SJSA1 (cell line): ENCODE data around the gene DNAJA4. TPM values are rescaled to one million over a fixed set of nuclear protein-coding genes. Genes with fewer than 3 reads are reported as not detected.
A peak's percentile ranks its signal among the peaks of the same experiment; 100 is the strongest.

Experiments
- DNase-seq, 2 experiments: peaks; one replicate each; pipeline ENCODE4 v3.0.0-alpha.2; 2015 to 2020; ENCODE audit warnings: low spot score in 2 of 2, low read depth in 1 of 2
- H3K27ac ChIP-seq: fragments of 250-450 bp; sonication (Bioruptor Pico); 2 replicates; pipeline ENCODE4 v1.5.1; 2020; ENCODE audit warnings: mild to moderate bottlenecking, moderate library complexity
- H3K27me3 ChIP-seq: fragments of 250-450 bp; sonication (Bioruptor Pico); replicated peaks from 2 replicates; pipeline ENCODE4 v1.5.1; 2020; ENCODE audit warnings: mild to moderate bottlenecking, moderate library complexity
- H3K36me3 ChIP-seq: fragments of 250-450 bp; sonication (Bioruptor Pico); 2 replicates; pipeline ENCODE4 v1.5.1; 2020; ENCODE audit warnings: mild to moderate bottlenecking
- H3K4me1 ChIP-seq: fragments of 250-450 bp; sonication (Bioruptor Pico); replicated peaks from 2 replicates; pipeline ENCODE4 v1.6.1; 2021; ENCODE audit warnings: mild to moderate bottlenecking
- H3K4me3 ChIP-seq: fragments of 250-450 bp; sonication (Bioruptor Pico); 2 replicates; pipeline ENCODE4 v1.5.1; 2020; ENCODE audit warnings: mild to moderate bottlenecking
- H3K9me3 ChIP-seq: fragments of 250-450 bp; sonication (Bioruptor Pico); replicated peaks from 2 replicates; pipeline ENCODE4 v1.5.1; 2020; ENCODE audit warnings: mild to moderate bottlenecking
- total RNA-seq: library from RNA; depleted of rRNA; stranded (reverse); fragments of >200 nt; shearing (Covaris generic); gene quantifications from 2 replicates; pipeline ENCODE4 v1.2.3, GENCODE V29; 2014

DNAJA4 gene
- total RNA-seq, 1 experiment from 2014 or later, result 0.16 TPM

- Histone ChIP-seq H3K4me1 (no peaks in the 10 kb centered on the region), H3K9me3 (no peaks in the 10 kb centered on the region), H3K27me3 (0 out of 2 replicates have a peak, but pooled peaks cover 3% of the 10 kb centered on the region), H3K36me3 (peaks cover 15% of the 10 kb centered on the region), H3K4me3 (no peak overlapping the region), H3K27ac (no peak overlapping the region)
- DNase-seq, result no peak
Observed at GRCh38 chr15:78276064-78276943, 11.9 kb downstream of the DNAJA4 start.

DNA sequence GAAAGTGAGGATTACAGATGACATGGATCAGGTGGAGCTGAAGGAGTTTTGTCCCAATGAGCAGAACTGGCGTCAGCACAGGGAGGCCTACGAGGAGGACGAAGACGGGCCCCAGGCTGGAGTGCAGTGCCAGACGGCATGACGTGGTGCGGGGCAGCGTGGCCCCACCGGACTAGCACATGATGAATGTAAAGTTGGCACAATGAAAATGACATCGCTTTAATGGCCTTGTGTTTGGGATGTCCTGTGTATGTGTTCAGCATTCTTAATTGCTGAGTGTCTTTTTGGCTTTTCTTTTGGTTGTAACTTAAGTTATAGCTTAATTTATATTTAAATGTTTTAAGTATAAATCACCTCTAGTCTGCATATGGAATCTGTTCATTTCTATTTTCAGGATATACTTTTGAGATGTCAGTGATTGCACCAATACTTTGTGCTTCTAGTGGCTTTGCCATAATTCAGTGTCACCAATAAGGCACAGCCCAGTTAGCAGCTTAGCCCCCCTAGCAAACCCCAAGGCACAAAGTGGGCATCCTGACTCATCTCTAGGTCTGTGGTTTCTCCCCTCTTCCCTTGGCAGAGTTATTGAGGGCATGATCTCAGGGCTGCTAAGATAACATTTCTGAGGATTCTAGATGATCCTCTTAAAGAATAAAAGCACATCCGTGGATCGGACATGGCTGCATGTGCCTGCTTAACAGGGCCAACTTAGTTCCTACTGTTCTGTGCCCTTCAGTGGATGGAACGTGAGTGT lies 16.1 kb downstream of the DNAJA4 start:
- Histone ChIP-seq H3K27ac (no peak overlapping the region), H3K9me3 (no peaks in the 10 kb centered on the region), H3K4me3 (no peak overlapping the region), H3K4me1 (no peaks in the 10 kb centered on the region), H3K36me3 (peaks cover 56% of the 10 kb centered on the region), H3K27me3 (no peaks in the 10 kb centered on the region)
- DNase-seq, result no peak

- Histone ChIP-seq H3K4me1 (no peaks in the 10 kb centered on the region), H3K36me3 (peaks cover 68% of the 10 kb centered on the region)
Observed at GRCh38 chr15:78282324-78282723, 18.0 kb downstream of the DNAJA4 start.

GRCh38 chr15:78284758-78285157 lies 20.4 kb downstream of the DNAJA4 start:
- Histone ChIP-seq H3K36me3 (peaks cover 89% of the 10 kb centered on the region), H3K27me3 (no peaks in the 10 kb centered on the region)

More at GRCh38 chr15:78282324-78282723, 18.0 kb downstream of the DNAJA4 start:
- DNase-seq, result no peak
- Histone ChIP-seq H3K9me3 (no peaks in the 10 kb centered on the region), H3K4me3 (no peak overlapping the region), H3K27me3 (no peaks in the 10 kb centered on the region), H3K27ac (no peak overlapping the region)

GRCh38 chr15:78290222-78290621 lies 25.9 kb downstream of the DNAJA4 start:
- H3K9me3 ChIP-seq, result no peaks in the 10 kb centered on the region
- H3K27ac ChIP-seq, result no peak overlapping the region
- H3K4me3 ChIP-seq, result no peak overlapping the region
- no peaks in the 10 kb centered on the region; the same call in 1 of the 2 replicates for H3K4me1 ChIP-seq
- H3K36me3 ChIP-seq, result peaks cover 87% of the 10 kb centered on the region
- no peak for DNase-seq
- H3K27me3 ChIP-seq, result no peaks in the 10 kb centered on the region

More at GRCh38 chr15:78284758-78285157, 20.4 kb downstream of the DNAJA4 start:
- Histone ChIP-seq H3K9me3 (no peaks in the 10 kb centered on the region), H3K27ac (no peak overlapping the region), H3K4me3 (no peak overlapping the region), H3K4me1 (no peaks in the 10 kb centered on the region)
- no peak for DNase-seq

DNA sequence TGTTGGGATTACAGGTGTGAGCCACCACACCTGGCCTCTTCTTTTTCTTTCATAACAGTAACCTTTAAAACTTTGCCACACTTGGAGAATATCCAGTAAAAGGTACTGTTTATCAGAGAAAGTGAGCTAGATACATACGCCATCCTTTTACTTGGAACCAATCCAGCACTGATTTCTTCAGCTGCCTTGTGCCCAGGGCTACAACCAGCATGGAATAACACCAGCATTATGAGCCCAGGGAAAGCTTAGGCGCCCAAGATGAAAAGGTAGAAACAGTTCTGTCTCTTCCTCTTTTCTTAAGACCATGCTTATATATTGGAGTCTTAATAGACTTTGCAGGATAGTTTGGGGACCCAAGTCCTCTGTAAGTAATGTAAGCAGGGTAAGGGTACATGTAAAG lies 26.7 kb downstream of the DNAJA4 start:
- no peak for DNase-seq
- Histone ChIP-seq H3K9me3 (no peaks in the 10 kb centered on the region), H3K36me3 (peaks cover 85% of the 10 kb centered on the region), H3K4me1 (no peaks in the 10 kb centered on the region; the same call in 1 of the 2 replicates), H3K27me3 (no peaks in the 10 kb centered on the region), H3K27ac (no peak overlapping the region), H3K4me3 (no peak overlapping the region)

- H3K4me1 ChIP-seq, result no peaks in the 10 kb centered on the region; the same call in 1 of the 2 replicates
- no peak for DNase-seq
- H3K9me3 ChIP-seq, result no peaks in the 10 kb centered on the region
- H3K4me3 ChIP-seq, result no peak overlapping the region
- peaks cover 80% of the 10 kb centered on the region for H3K36me3 ChIP-seq
- H3K27me3 ChIP-seq, result no peaks in the 10 kb centered on the region
- H3K27ac ChIP-seq, result no peak overlapping the region
Observed at GRCh38 chr15:78291698-78292097, 27.3 kb downstream of the DNAJA4 start.

DNA sequence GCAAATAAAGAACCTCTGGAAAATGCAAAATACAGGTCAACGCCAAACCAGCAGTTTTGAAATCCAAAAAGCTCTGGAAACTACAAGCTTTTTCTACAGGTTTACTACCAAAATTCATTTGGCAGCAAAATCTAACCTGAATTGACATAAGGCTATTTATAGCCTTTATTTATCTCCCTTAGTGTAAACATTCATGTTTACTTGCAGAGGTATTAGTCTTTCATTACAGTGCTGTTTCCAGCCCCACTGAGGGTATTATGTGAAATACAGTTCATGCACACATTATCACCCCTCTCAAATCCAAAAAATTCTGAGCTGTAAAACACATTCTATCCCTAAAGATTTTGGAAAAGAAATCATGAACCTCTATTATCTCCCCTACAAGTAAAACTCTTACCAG lies 27.9 kb downstream of the DNAJA4 start:
- H3K36me3 ChIP-seq, result peaks cover 75% of the 10 kb centered on the region
- H3K9me3 ChIP-seq, result no peaks in the 10 kb centered on the region
- H3K4me3 ChIP-seq, result no peak overlapping the region
- H3K4me1 ChIP-seq, result no peaks in the 10 kb centered on the region; the same call in 1 of the 2 replicates
- no peaks in the 10 kb centered on the region for H3K27me3 ChIP-seq
- no peak for DNase-seq
- H3K27ac ChIP-seq, result no peak overlapping the region

DNA sequence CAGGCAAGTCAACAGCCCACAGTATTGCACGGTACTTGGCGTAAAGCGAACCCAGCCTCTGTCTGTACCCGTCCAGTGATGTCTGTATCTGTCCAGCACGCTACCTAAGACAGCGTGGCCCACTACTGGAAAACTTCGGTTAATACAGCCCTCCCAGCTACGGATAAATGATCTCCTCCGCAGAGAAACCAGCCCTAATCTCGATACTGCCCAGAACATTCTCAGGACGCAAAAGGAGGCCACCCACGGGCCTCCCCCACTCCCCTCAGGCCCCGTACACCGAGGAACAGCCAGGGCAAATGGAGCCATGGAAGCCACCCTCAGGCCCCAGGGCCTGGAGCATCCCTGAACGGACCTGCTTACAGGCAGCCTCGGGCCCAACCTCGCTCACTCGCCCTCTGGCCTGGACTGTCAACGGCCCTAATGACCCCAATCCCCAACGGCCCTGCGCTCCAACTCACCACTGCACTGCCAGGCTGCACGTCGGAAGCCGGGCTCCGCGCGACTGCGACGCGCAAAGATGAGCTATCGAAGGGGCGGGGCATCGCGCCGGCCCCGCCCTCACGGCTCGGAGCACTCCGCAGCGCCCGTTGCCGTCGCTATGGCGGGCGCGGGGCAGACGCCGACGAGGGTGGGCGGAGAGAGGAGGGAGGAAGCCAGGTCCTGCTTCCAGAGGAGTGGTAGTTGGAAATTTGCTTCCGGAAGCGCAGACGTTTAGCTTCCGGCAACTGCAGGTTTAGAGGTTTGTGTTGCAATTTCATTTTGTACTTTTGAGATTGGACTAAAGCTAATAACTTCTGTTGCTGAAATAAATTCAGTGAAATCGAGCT lies 35.0 kb downstream of the DNAJA4 start, which contains the start of gene SKIC8:
Gene SKIC8, minus strand, starts transcription at position 509 of the 830 bp plus-strand sequence. CDS start 3,923 bp downstream, outside the sequence.
- DNase-seq, result peak; percentile 95

DNA sequence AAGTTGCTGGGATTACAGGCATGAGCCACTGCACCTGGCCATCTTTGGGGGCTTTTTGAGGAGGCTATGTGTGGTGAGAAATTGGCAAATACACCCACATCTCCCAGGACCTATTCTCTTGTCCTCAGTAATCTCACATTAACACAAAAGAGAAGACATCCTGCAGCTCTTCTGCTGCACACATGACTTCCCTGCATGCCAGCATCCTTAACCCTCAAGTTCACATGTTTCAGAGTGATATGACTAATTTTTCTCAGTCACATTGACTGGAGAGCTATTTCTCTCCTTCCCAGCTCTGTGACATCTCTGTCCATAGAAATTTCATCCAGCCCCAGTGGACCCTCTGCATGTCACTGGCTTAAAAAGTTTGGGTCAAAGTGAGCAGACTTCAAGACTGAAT lies 37.0 kb downstream of the DNAJA4 start:
- Histone ChIP-seq H3K27ac (no peak overlapping the region), H3K9me3 (no peaks in the 10 kb centered on the region), H3K4me3 (no peak overlapping the region), H3K27me3 (no peaks in the 10 kb centered on the region), H3K36me3 (peaks cover 3% of the 10 kb centered on the region; the same call in 1 of the 2 replicates), H3K4me1 (peaks cover 29% of the 10 kb centered on the region)
- DNase-seq, result no peak

More for the DNA sequence above, 35.0 kb downstream of the DNAJA4 start, which contains the start of gene SKIC8:
- Histone ChIP-seq H3K9me3 (no peaks in the 10 kb centered on the region), H3K27me3 (no peaks in the 10 kb centered on the region), H3K4me1 (peaks cover 20% of the 10 kb centered on the region), H3K27ac (peak within 1 kb of the TSS; percentile 56), H3K4me3 (peak within 1 kb of the TSS; percentile 68), H3K36me3 (peaks cover 8% of the 10 kb centered on the region)

DNA sequence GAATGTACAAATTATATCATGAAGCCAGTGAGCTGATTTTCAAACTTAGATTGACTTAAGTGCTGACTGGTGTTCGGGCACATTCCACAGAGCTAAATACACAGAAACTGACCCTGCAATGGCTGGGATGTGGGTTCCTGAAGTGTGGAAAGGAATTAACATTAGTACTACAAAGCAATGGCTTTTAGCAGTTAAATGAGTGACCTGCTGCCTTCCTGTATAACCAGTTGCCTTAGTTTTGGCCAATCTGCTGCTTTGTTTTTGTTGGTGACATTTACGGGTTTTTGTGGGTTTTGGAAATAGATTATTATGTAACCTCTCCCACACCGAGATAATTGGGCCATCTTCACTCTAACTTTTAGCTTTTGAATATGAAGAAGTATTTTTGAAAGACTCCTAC lies 37.5 kb downstream of the DNAJA4 start:
- H3K4me3 ChIP-seq, result no peak overlapping the region
- DNase-seq, result no peak
- H3K27ac ChIP-seq, result no peak overlapping the region

GRCh38 chr15:78302579-78303312 lies 38.4 kb downstream of the DNAJA4 start:
- Histone ChIP-seq H3K27ac (peak overlapping the region; percentile 29; the same call in 1 of the 2 replicates), H3K27me3 (no peaks in the 10 kb centered on the region), H3K4me3 (no peak overlapping the region), H3K4me1 (peaks cover 37% of the 10 kb centered on the region), H3K36me3 (peaks cover 3% of the 10 kb centered on the region; the same call in 1 of the 2 replicates), H3K9me3 (no peaks in the 10 kb centered on the region)
- DNase-seq, result peak in 1 of 2 experiments; percentile 38

More for the DNA sequence above, 37.5 kb downstream of the DNAJA4 start:
- H3K4me1 ChIP-seq, result peaks cover 34% of the 10 kb centered on the region
- peaks cover 3% of the 10 kb centered on the region; the same call in 1 of the 2 replicates for H3K36me3 ChIP-seq
- no peaks in the 10 kb centered on the region for H3K27me3 ChIP-seq
- no peaks in the 10 kb centered on the region for H3K9me3 ChIP-seq
